Natural killer cell (primary cell): ENCODE data around the gene OXLD1. TPM values are rescaled to one million over a fixed set of nuclear protein-coding genes. Genes with fewer than 3 reads are reported as not detected.

Experiments
- ATAC-seq, 3 donors: fragments of 150-1000 bp in 2 of 3; fragments of 200-7000 bp in 1 of 3; cut with Tn5 transposase; 1 replicate in 1 of 3; 2 replicates in 2 of 3; pipeline ENCODE4 v1.10.0; 2021; ENCODE audit warnings: mild to moderate bottlenecking in 2 of 3, moderate library complexity in 2 of 3
- DNase-seq, 2 donors: peaks; one replicate each; pipeline versions ENCODE4 v3.0.0 to v3.0.0-alpha.2; 2013 to 2021; ENCODE audit warnings: mixed read lengths in 1 of 2
- H3K27ac ChIP-seq: one replicate; pipeline ENCODE4 v1.5.1; 2013; ENCODE audit warnings: mild to moderate bottlenecking, low read length
- H3K27me3 ChIP-seq: one replicate; pipeline ENCODE4 v1.6.1; 2013; ENCODE audit warnings: low read length; ENCODE audit not compliant: control insufficient read depth, insufficient read depth
- H3K36me3 ChIP-seq: one replicate; pipeline ENCODE4 v1.6.1; 2013; ENCODE audit warnings: low read length; ENCODE audit not compliant: control insufficient read depth, insufficient read depth
- H3K4me1 ChIP-seq: one replicate; pipeline ENCODE4 v1.6.1; 2013; ENCODE audit warnings: low read length; ENCODE audit not compliant: control insufficient read depth, insufficient read depth
- H3K4me3 ChIP-seq: one replicate; pipeline ENCODE4 v1.5.1; 2013; ENCODE audit warnings: low read length
- H3K9me3 ChIP-seq: one replicate; pipeline ENCODE4 v1.6.1; 2013; ENCODE audit warnings: low read length; ENCODE audit not compliant: control insufficient read depth, insufficient read depth
- H3K27ac Mint-ChIP-seq, 2 donors: one replicate each; pipeline ENCODE4 v1.8.0; 2022; ENCODE audit warnings: mild to moderate bottlenecking in 2 of 2, mixed read lengths in 2 of 2, moderate library complexity in 1 of 2
- H3K27me3 Mint-ChIP-seq, 2 donors: one replicate each; pipeline ENCODE4 v1.8.0; 2022; ENCODE audit warnings: low read depth in 2 of 2, mixed read lengths in 2 of 2
- H3K36me3 Mint-ChIP-seq: one replicate; pipeline ENCODE4 v1.8.0; 2022; ENCODE audit warnings: mixed read lengths
- H3K4me1 Mint-ChIP-seq, 2 donors: one replicate each; pipeline ENCODE4 v1.8.0; 2022; ENCODE audit warnings: mixed read lengths in 2 of 2
- H3K4me3 Mint-ChIP-seq: one replicate; pipeline ENCODE4 v1.8.0; 2022; ENCODE audit warnings: mild to moderate bottlenecking, moderate library complexity, mixed read lengths
- H3K9me3 Mint-ChIP-seq, 2 donors: one replicate each; pipeline ENCODE4 v1.8.0; 2022; ENCODE audit warnings: mixed read lengths in 2 of 2
- CTCF ChIP-seq: fragments of 200-600 bp; IDR thresholded peaks from one replicate; pipeline ENCODE4 v1.8.0; 2022; ENCODE audit warnings: antibody characterized with exemption
- WGBS: methylation state at CpG from one replicate; pipeline ENCODE4 v1.1.7; 2013; ENCODE audit warnings: missing lambda C conversion rate; ENCODE audit not compliant: insufficient coverage; 5-methylcytosine and 5-hydroxymethylcytosine counted together
- intact Hi-C: fragments of 100-400 bp; cut with micrococcal nuclease; formaldehyde crosslinking; loops from one replicate; pipeline ENCODE4 v1.14.2; 2022
- total RNA-seq, 4 donors: library from RNA; stranded (reverse); fragments of 120-200 nt in 1 of 4; gene quantifications; one replicate each; pipeline versions ENCODE4 v1.2.3 to v1.2.4, GENCODE V29; 2013 to 2022

Gene OXLD1
- total RNA-seq, 3 donors from 2014 or later (not counting 1 experiment from before 2014, with no cell fraction given), result 29.9 to 35.0 (median 32.4) TPM

GRCh38 chr17:81685108-81685507 lies 18.7 kb upstream of the OXLD1 start:
- no peaks in the 10 kb centered on the region for H3K9me3 ChIP-seq
- Mint-ChIP-seq H3K4me3 (peak overlapping the region; percentile 78), H3K27me3 (no peaks in the 10 kb centered on the region), H3K9me3 (no peaks in the 10 kb centered on the region), H3K27ac (peak overlapping the region; percentile 79 to 88), H3K36me3 (no peaks in the 10 kb centered on the region), H3K4me1 (peaks cover 18 to 45% of the 10 kb centered on the region in 2 donors)
- TF ChIP-seq CTCF, result no peak
- H3K4me3 ChIP-seq, result peak overlapping the region; percentile 60
- H3K36me3 ChIP-seq, result peaks cover 33% of the 10 kb centered on the region
- H3K27me3 ChIP-seq, result no peaks in the 10 kb centered on the region
- ATAC-seq, result no peak
- intact Hi-C loops, result no loop called here
- peaks cover 30% of the 10 kb centered on the region for H3K4me1 ChIP-seq
- WGBS, result 70% methylated on average over 12 of the region's 12 CpGs
- H3K27ac ChIP-seq, result no peak overlapping the region
- no peak for DNase-seq

GRCh38 chr17:81684442-81684911 lies 18.1 kb upstream of the OXLD1 start:
- H3K27me3 Mint-ChIP-seq, result no peaks in the 10 kb centered on the region
- no peaks in the 10 kb centered on the region for H3K36me3 Mint-ChIP-seq
- TF ChIP-seq CTCF, result no peak
- Histone ChIP-seq H3K4me3 (peak overlapping the region; percentile 60), H3K36me3 (peaks cover 27% of the 10 kb centered on the region), H3K27ac (peak overlapping the region; percentile 34), H3K27me3 (no peaks in the 10 kb centered on the region), H3K9me3 (no peaks in the 10 kb centered on the region), H3K4me1 (peaks cover 30% of the 10 kb centered on the region)
- intact Hi-C loops, result no loop called here
- ATAC-seq (peak in 1 of 3 donors; percentile 3), DNase-seq (no peak)
- peak overlapping the region; percentile 79 to 88 for H3K27ac Mint-ChIP-seq
- H3K9me3 Mint-ChIP-seq, result no peaks in the 10 kb centered on the region
- peaks cover 12 to 39% of the 10 kb centered on the region in 2 donors for H3K4me1 Mint-ChIP-seq
- H3K4me3 Mint-ChIP-seq, result peak overlapping the region; percentile 78
- WGBS, result 7% methylated on average over 16 of the region's 16 CpGs

- Histone ChIP-seq H3K27ac (peak within 1 kb of the TSS; percentile 39), H3K36me3 (peaks cover 20% of the 10 kb centered on the region), H3K27me3 (no peaks in the 10 kb centered on the region), H3K4me1 (peaks cover 30% of the 10 kb centered on the region), H3K9me3 (no peaks in the 10 kb centered on the region), H3K4me3 (peak within 1 kb of the TSS; percentile 82)
- DNase-seq (peak; percentile 97 to 99), ATAC-seq (peak; percentile 96 to 99 (median 98))
- Mint-ChIP-seq H3K9me3 (no peaks in the 10 kb centered on the region), H3K27me3 (no peaks in the 10 kb centered on the region), H3K4me1 (peaks cover 7 to 32% of the 10 kb centered on the region in 2 donors), H3K4me3 (peak within 1 kb of the TSS; percentile 96), H3K36me3 (no peaks in the 10 kb centered on the region), H3K27ac (peak within 1 kb of the TSS; percentile 79 to 88)
- TF ChIP-seq CTCF, result no peak
- under 1% methylated on average over 112 of the region's 112 CpGs for WGBS
- intact Hi-C loops, result loop anchor here (1.0 kb wide), 1 partner anchor 19 kb away; the partner anchor contains the start of gene MRPL12
These were observed 17.4 kb upstream of the OXLD1 start, which contains the start of the genes ARL16 and HGS for GRCh38 chr17:81683584-81684441. ARL16 (minus strand) TSS chr17:81683797; CDS start chr17:81683753, 44 bp downstream. HGS (plus strand) TSS chr17:81684011; CDS start chr17:81684067, 56 bp downstream.
